Measurements from ENCODE around the gene AOPEP. TPM values are rescaled to one million over a fixed set of nuclear protein-coding genes. Genes with fewer than 3 reads are reported as not detected.

The AOPEP gene
- total and polyA plus RNA-seq, 2 of the 13 experiments (the other 11 are each of a cell fraction or from before 2014, with no cell fraction given) = 22.2 to 41.6 TPM

GRCh38 chr9:94991961-94992907 lies 265.7 kb downstream of the AOPEP start (continued):
- TF ChIP-seq PREB (CRISPR knock-in tag; IDR thresholded peaks at IDR 0.05) = no peak
- TF ChIP-seq ISX (CRISPR knock-in tag; conservative IDR thresholded peaks at IDR 0.05) = no peak
- TF ChIP-seq CHD4 (IDR thresholded peaks at IDR 0.05; ENCODE audit: borderline replicate concordance, low read length) = no peak; the same call in 1 of the 2 replicates
- peak; percentile 79 for TF ChIP-seq MED1 (CRISPR knock-in tag; IDR thresholded peaks at IDR 0.05)
- no peak for TF ChIP-seq POLR2AphosphoS2 (IDR thresholded peaks at IDR 0.05; ENCODE audit: low read depth, low read length)
- TF ChIP-seq ZNF878 (CRISPR knock-in tag; IDR thresholded peaks at IDR 0.05) = no peak
- 0 out of 2 replicates have a peak, but pooled peaks have one; percentile 44 for TF ChIP-seq ZNF430 (CRISPR knock-in tag; IDR thresholded peaks at IDR 0.05)
- TF ChIP-seq RNF2 (conservative IDR thresholded peaks at IDR 0.05; ENCODE audit: low read depth) = no peak
- TF ChIP-seq ZNF280D (CRISPR knock-in tag; IDR thresholded peaks at IDR 0.05) = 0 out of 2 replicates have a peak, but pooled peaks have one; percentile 20
- TF ChIP-seq CEBPG (CRISPR knock-in tag; IDR thresholded peaks at IDR 0.05) = peak; percentile 87
- TF ChIP-seq ZNF282 (IDR thresholded peaks at IDR 0.05; ENCODE audit: partially characterized antibody) = no peak
- no peak for TF ChIP-seq CREB1 (IDR thresholded peaks at IDR 0.05)
- TF ChIP-seq CREB1 (CRISPR knock-in tag; IDR thresholded peaks at IDR 0.05) = peak; percentile 1; the same call in 1 of the 2 replicates
- TF ChIP-seq, protein P1, sequence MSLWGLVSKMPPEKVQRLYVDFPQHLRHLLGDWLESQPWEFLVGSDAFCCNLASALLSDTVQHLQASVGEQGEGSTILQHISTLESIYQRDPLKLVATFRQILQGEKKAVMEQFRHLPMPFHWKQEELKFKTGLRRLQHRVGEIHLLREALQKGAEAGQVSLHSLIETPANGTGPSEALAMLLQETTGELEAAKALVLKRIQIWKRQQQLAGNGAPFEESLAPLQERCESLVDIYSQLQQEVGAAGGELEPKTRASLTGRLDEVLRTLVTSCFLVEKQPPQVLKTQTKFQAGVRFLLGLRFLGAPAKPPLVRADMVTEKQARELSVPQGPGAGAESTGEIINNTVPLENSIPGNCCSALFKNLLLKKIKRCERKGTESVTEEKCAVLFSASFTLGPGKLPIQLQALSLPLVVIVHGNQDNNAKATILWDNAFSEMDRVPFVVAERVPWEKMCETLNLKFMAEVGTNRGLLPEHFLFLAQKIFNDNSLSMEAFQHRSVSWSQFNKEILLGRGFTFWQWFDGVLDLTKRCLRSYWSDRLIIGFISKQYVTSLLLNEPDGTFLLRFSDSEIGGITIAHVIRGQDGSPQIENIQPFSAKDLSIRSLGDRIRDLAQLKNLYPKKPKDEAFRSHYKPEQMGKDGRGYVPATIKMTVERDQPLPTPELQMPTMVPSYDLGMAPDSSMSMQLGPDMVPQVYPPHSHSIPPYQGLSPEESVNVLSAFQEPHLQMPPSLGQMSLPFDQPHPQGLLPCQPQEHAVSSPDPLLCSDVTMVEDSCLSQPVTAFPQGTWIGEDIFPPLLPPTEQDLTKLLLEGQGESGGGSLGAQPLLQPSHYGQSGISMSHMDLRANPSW (CRISPR knock-in tag; IDR thresholded peaks at IDR 0.05; ENCODE audit: borderline replicate concordance) = no peak
- peak; percentile 86; the same call in 1 of the 2 replicates for TF ChIP-seq ZNF605 (CRISPR knock-in tag; IDR thresholded peaks at IDR 0.05)
- TF ChIP-seq YEATS2 (CRISPR knock-in tag; IDR thresholded peaks at IDR 0.05; ENCODE audit: borderline replicate concordance) = no peak; the same call in 1 of the 2 replicates
- peak; percentile 50; the same call in 1 of the 2 replicates for TF ChIP-seq SOX13 (IDR thresholded peaks at IDR 0.05)
- peak in 1 of 2 experiments; percentile 86; a peak in 2 of 4 replicates for TF ChIP-seq SOX13 (CRISPR knock-in tag; conservative IDR thresholded peaks at IDR 0.05 in 1 of 2, IDR thresholded peaks at IDR 0.05 in 1 of 2)
- TF ChIP-seq RBM22 (optimal IDR thresholded peaks at IDR 0.05; ENCODE audit: low read length) = peak; percentile 58
- TF ChIP-seq ZSCAN20 (CRISPR knock-in tag; IDR thresholded peaks at IDR 0.05; ENCODE audit: borderline replicate concordance) = no peak
- TF ChIP-seq GZF1 (CRISPR knock-in tag; IDR thresholded peaks at IDR 0.05) = no peak
